ENCODE data around the gene NCBP3.
"Not testable (repeated sequence)": the region's sequence is repeated elsewhere in the genome, so short reads cannot be mapped to it uniquely, and the experiment has no call there.

Gene NCBP3

DNA sequence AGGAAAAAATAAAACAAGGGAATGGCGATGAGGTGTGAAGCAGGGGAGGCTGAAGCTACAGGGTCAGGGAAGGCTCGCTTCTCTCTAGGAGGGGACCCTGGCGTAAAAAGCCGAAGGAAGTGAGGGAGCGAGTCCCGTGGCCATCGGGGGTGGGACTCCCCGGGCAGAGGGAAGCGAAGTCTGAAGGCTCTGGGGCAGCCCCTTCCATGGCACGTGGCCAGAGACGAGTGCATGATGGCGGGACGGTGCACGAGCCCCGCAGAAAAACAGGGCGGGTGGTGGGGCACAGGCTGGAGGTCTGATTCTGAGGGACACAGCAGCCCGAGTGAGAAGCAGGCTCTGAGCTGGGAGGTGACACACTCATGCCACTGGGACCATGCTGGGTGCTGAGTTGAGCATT lies 21.1 kb upstream of the NCBP3 start:
- H3K27ac ChIP-seq (ENCODE audit: low read depth, low read length) = no peak overlapping the region
- H3K9ac ChIP-seq (ENCODE audit: low read length in 5 of 5) = no peak overlapping the region
- H3K36me3 ChIP-seq (ENCODE audit: control insufficient read depth in 5 of 5, insufficient read depth in 5 of 5, low read length in 5 of 5) = peaks cover 0 to 12% (median 7%) of the 10 kb centered on the region in 5 donors
- H3K9me3 ChIP-seq (ENCODE audit: control insufficient read depth in 5 of 5, low read length in 5 of 5) = no peaks in the 10 kb centered on the region
- H3K4me1 ChIP-seq (ENCODE audit: control insufficient read depth in 5 of 5, insufficient read depth in 5 of 5, low read length in 5 of 5) = peaks cover 0 to 6% (median 0%) of the 10 kb centered on the region in 5 donors
- no peaks in the 10 kb centered on the region for H3K27me3 ChIP-seq (ENCODE audit: control insufficient read depth in 5 of 5, insufficient read depth in 4 of 5, low read length in 5 of 5)
- no peak overlapping the region for H3K4me3 ChIP-seq (ENCODE audit: low read depth in 1 of 5, low read length in 5 of 5)

DNA sequence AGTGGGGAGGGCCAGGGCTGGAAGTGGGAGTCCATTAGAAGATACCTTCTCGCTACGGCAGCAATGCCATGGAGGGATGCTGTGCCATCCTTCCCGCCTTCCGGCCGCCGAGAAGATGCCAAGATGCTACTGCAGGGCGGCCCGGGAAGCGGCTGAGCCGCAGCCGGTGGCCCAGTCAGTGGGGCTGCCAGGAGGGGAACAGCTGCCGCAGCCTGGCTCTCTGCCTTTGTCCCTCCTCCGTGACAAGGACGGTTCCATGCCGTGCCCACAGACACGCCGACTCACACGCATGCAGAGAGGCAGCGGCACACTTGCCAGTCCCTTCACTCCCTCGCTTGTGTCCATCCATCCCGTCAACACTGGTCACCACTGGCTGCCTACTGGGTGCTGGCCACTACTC lies 20.2 kb upstream of the NCBP3 start:
- no peaks in the 10 kb centered on the region for H3K9me3 ChIP-seq (ENCODE audit: control insufficient read depth in 5 of 5, low read length in 5 of 5)
- H3K27me3 ChIP-seq (ENCODE audit: control insufficient read depth in 5 of 5, insufficient read depth in 4 of 5, low read length in 5 of 5) = no peaks in the 10 kb centered on the region
- H3K4me3 ChIP-seq (ENCODE audit: low read depth in 1 of 5, low read length in 5 of 5) = no peak overlapping the region
- H3K27ac ChIP-seq (ENCODE audit: low read depth, low read length) = no peak overlapping the region
- H3K36me3 ChIP-seq (ENCODE audit: control insufficient read depth in 5 of 5, insufficient read depth in 5 of 5, low read length in 5 of 5) = peaks cover 0 to 14% (median 9%) of the 10 kb centered on the region in 5 donors
- H3K9ac ChIP-seq (ENCODE audit: low read length in 5 of 5) = no peak overlapping the region
- H3K4me1 ChIP-seq (ENCODE audit: control insufficient read depth in 5 of 5, insufficient read depth in 5 of 5, low read length in 5 of 5) = peaks cover 0 to 6% (median 0%) of the 10 kb centered on the region in 5 donors

DNA sequence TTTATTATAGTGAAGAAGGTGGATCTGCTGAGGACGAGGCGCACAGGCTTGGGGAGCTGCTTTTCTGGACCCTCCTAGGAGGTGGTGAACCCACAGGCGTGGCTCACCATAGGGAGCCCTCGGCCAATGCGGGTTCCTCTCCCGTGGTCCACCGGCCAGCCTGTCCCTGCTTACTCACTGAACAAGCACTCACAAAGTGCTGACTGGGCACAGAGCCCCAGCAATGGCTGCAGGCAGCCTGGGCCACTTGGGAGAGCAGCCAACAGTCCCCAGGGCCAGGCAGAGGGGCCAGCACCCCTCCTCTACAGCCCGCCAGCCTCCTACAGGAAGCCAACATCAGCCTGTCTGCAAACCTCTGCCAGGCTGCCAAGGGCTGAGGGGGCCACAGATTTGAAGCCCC lies 19.1 kb upstream of the NCBP3 start:
- no peak overlapping the region for H3K9ac ChIP-seq (ENCODE audit: low read length in 5 of 5)
- H3K9me3 ChIP-seq (ENCODE audit: control insufficient read depth in 5 of 5, low read length in 5 of 5) = no peaks in the 10 kb centered on the region
- no peak overlapping the region for H3K27ac ChIP-seq (ENCODE audit: low read depth, low read length)
- peaks cover 0 to 24% (median 20%) of the 10 kb centered on the region in 5 donors for H3K36me3 ChIP-seq (ENCODE audit: control insufficient read depth in 5 of 5, insufficient read depth in 5 of 5, low read length in 5 of 5)
- H3K4me3 ChIP-seq (ENCODE audit: low read depth in 1 of 5, low read length in 5 of 5) = no peak overlapping the region
- no peaks in the 10 kb centered on the region for H3K4me1 ChIP-seq (ENCODE audit: control insufficient read depth in 5 of 5, insufficient read depth in 5 of 5, low read length in 5 of 5)
- no peaks in the 10 kb centered on the region for H3K27me3 ChIP-seq (ENCODE audit: control insufficient read depth in 5 of 5, insufficient read depth in 4 of 5, low read length in 5 of 5)

DNA sequence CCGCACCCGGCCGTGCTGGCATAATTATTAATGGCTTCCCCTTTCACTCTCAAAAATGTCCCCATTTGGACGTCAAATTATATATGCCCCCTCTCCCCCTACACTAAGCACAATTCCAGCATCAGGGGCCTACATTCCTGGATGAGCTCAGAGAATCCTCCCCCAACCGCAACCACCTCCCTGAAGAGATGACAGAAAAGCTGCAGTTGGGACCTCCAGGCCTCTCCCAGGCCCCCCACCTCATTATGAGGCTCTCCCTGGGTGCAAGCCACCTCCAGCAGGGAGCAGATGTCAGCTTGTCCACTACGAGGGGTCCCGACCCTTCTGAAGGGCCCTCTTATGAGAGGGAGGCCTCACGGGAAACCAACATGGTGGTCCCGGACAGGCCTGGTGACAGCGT lies 18.5 kb upstream of the NCBP3 start:
- no peak overlapping the region for H3K27ac ChIP-seq (ENCODE audit: low read depth, low read length)
- H3K27me3 ChIP-seq (ENCODE audit: control insufficient read depth in 5 of 5, insufficient read depth in 4 of 5, low read length in 5 of 5) = no peaks in the 10 kb centered on the region
- no peaks in the 10 kb centered on the region for H3K4me1 ChIP-seq (ENCODE audit: control insufficient read depth in 5 of 5, insufficient read depth in 5 of 5, low read length in 5 of 5)
- H3K36me3 ChIP-seq (ENCODE audit: control insufficient read depth in 5 of 5, insufficient read depth in 5 of 5, low read length in 5 of 5) = peaks cover 0 to 27% (median 17%) of the 10 kb centered on the region in 5 donors
- no peak overlapping the region for H3K9ac ChIP-seq (ENCODE audit: low read length in 5 of 5)
- H3K4me3 ChIP-seq (ENCODE audit: low read depth in 1 of 5, low read length in 5 of 5) = no peak overlapping the region
- H3K9me3 ChIP-seq (ENCODE audit: control insufficient read depth in 5 of 5, low read length in 5 of 5) = no peaks in the 10 kb centered on the region

DNA sequence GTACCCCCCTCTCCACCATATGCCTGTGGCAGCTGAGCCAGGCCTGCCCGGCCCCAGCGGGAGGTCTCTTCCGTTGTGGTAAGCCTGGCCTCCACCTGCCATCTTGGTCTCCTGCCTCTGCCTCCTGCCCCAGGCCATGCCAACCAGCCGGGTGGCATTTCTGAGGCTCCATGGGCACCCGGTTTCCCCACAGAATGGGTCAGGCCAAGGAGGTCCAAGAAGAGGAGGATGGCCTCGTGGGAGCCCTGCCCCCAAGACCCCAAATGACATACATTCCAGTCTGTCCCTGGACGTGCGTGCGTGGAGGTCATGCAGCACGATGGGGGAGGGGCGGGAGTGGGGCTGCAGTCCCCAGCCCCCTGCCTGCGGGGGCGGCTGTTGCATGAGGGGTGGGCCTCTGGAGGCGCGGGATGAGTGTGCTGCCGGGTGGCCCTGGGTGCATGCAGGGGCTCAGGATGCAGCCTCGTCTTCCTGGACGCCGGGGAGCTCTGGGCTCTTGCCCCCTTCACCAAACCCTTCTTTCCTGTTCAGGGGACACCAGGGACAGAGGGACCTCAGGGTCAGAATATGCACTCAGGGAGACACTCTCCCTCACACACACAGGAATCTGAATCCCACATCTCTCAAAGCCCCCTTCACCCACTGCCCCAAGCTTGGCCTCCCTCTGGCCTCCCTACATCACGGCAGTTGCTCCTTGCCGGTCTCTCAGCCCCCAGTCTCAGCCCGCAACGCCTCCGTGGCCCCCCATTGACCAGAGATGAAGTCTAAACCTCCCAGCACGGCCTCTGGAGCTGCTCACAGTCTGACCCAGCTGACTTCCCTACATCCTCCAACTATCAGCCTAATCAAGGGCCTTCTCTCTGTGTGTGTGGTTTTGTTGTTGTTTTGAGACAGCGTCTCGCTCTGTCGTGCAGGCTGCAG lies 16.0 kb upstream of the NCBP3 start:
- Histone ChIP-seq H3K9ac (ENCODE audit: low read length in 5 of 5) (no peak overlapping the region), H3K27ac (ENCODE audit: low read depth, low read length) (no peak overlapping the region), H3K4me3 (ENCODE audit: low read depth in 1 of 5, low read length in 5 of 5) (no peak overlapping the region), H3K4me1 (ENCODE audit: control insufficient read depth in 5 of 5, insufficient read depth in 5 of 5, low read length in 5 of 5) (no peaks in the 10 kb centered on the region), H3K36me3 (ENCODE audit: control insufficient read depth in 5 of 5, insufficient read depth in 5 of 5, low read length in 5 of 5) (peaks cover 0 to 23% (median 15%) of the 10 kb centered on the region in 5 donors), H3K27me3 (ENCODE audit: control insufficient read depth in 5 of 5, insufficient read depth in 4 of 5, low read length in 5 of 5) (no peaks in the 10 kb centered on the region), H3K9me3 (ENCODE audit: control insufficient read depth in 5 of 5, low read length in 5 of 5) (no peaks in the 10 kb centered on the region)

DNA sequence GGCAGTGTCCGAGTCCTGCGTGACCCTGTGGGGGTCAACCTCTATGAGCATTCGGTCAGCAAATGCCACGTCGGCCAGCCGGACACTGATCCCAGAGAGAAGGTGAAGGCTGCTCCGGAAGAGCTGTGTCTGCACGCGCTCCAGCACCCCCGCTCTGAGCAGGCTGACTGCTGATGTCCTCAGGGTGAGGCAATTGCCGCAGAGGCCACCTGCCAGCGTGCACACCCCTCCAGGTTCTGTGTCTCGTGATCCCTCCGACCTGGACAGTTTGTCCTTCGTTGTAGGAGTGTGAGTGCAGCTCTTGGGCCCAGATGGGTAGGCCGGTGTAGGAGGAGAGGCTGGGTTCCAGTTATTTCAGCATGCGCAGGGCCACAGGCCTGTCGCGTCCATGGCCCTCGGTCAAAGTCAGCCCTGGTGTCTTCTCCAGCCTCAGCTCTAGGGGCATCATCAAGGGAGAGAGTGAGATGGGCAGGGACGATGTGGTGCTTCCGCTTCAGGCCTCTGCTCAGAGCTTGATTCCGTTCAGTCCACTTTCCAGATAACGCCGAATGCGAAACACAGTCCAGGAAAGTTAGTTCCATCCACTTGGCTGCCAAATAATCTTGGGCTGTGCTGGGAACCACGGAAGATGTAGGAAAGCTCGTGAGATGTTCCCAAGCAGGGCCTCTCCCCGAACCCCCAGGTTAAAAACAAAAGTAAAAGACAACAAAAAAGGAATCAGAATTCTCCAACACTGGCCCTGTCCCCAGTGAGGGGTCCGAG lies 15.1 kb upstream of the NCBP3 start:
- Histone ChIP-seq H3K27ac (ENCODE audit: low read depth, low read length) (no peak overlapping the region), H3K4me3 (ENCODE audit: low read depth in 1 of 5, low read length in 5 of 5) (no peak overlapping the region), H3K36me3 (ENCODE audit: control insufficient read depth in 5 of 5, insufficient read depth in 5 of 5, low read length in 5 of 5) (peaks cover 0 to 23% (median 15%) of the 10 kb centered on the region in 5 donors), H3K9ac (ENCODE audit: low read length in 5 of 5) (no peak overlapping the region), H3K4me1 (ENCODE audit: control insufficient read depth in 5 of 5, insufficient read depth in 5 of 5, low read length in 5 of 5) (no peaks in the 10 kb centered on the region), H3K27me3 (ENCODE audit: control insufficient read depth in 5 of 5, insufficient read depth in 4 of 5, low read length in 5 of 5) (no peaks in the 10 kb centered on the region), H3K9me3 (ENCODE audit: control insufficient read depth in 5 of 5, low read length in 5 of 5) (no peaks in the 10 kb centered on the region)

DNA sequence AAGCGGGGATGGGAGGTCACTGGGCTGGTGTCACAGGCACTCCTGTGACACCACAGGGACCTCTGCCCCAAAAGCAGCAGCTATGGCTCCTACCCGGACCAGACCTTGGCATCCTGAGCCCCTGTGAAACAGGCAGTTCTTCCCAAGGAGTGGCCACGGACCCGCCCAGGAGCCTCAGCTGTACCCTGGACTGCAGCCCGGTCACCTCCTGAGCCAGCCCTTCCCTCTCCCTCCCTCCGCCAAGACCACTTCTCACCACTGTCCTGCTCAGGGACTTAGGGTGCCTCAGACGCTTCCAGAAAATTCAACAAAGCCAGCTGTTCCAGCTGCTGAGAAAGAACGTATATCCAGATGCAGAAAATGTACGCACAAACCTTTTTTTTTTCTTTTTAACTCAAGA lies 13.9 kb upstream of the NCBP3 start:
- Histone ChIP-seq H3K4me1 (ENCODE audit: control insufficient read depth in 5 of 5, insufficient read depth in 5 of 5, low read length in 5 of 5) (no peaks in the 10 kb centered on the region), H3K4me3 (ENCODE audit: low read depth in 1 of 5, low read length in 5 of 5) (no peak overlapping the region), H3K27me3 (ENCODE audit: control insufficient read depth in 5 of 5, insufficient read depth in 4 of 5, low read length in 5 of 5) (no peaks in the 10 kb centered on the region), H3K9me3 (ENCODE audit: control insufficient read depth in 5 of 5, low read length in 5 of 5) (no peaks in the 10 kb centered on the region), H3K9ac (ENCODE audit: low read length in 5 of 5) (no peak overlapping the region), H3K36me3 (ENCODE audit: control insufficient read depth in 5 of 5, insufficient read depth in 5 of 5, low read length in 5 of 5) (peaks cover 0 to 19% (median 15%) of the 10 kb centered on the region in 5 donors), H3K27ac (ENCODE audit: low read depth, low read length) (no peak overlapping the region)

DNA sequence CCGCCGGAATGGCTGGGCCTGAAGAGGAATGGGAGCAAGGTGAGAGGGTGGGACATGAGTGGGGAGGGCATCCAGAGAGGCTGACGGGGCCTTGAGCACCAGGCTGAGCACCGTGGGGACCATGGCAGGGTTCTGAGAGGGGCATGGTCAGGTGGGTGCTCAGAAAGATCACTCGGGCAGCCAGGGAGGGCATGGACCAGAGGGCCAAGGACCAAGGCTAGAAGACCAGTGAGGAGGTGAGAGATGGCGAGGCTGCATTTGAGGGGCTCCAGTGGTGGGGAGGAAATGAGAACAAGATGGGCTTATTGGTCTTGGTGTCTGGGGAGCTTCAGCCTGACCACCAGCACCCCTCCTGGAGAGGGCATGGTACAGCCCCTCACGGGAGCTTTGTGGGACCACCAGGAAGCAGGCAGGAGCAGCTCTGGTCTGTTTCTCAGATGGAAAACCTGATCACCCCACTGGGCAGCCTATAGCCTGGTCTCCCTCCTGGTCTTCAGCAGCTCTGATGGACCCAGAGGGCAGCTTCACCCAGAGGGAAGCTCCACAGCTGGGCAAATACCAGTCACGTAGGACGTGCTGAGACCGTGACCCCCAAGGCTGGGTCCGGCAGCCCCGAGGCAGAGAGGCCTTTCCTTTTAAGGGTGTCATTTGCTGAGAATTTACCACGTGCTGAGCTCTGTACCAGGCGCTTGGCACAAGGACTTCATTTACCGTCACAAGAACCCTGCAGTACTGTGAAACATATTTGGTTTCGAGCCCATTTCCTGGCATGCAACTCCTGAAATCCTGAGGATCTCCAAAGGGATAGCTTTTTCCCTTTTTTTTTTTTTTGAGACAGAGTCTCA lies 11.4 kb upstream of the NCBP3 start:
- Histone ChIP-seq H3K4me1 (ENCODE audit: control insufficient read depth in 5 of 5, insufficient read depth in 5 of 5, low read length in 5 of 5) (no peaks in the 10 kb centered on the region), H3K9ac (ENCODE audit: low read length in 5 of 5) (no peak overlapping the region), H3K9me3 (ENCODE audit: control insufficient read depth in 5 of 5, low read length in 5 of 5) (no peaks in the 10 kb centered on the region), H3K27me3 (ENCODE audit: control insufficient read depth in 5 of 5, insufficient read depth in 4 of 5, low read length in 5 of 5) (no peaks in the 10 kb centered on the region), H3K36me3 (ENCODE audit: control insufficient read depth in 5 of 5, insufficient read depth in 5 of 5, low read length in 5 of 5) (peaks cover 0 to 19% (median 15%) of the 10 kb centered on the region in 5 donors), H3K4me3 (ENCODE audit: low read depth in 1 of 5, low read length in 5 of 5) (no peak overlapping the region), H3K27ac (ENCODE audit: low read depth, low read length) (no peak overlapping the region)

DNA sequence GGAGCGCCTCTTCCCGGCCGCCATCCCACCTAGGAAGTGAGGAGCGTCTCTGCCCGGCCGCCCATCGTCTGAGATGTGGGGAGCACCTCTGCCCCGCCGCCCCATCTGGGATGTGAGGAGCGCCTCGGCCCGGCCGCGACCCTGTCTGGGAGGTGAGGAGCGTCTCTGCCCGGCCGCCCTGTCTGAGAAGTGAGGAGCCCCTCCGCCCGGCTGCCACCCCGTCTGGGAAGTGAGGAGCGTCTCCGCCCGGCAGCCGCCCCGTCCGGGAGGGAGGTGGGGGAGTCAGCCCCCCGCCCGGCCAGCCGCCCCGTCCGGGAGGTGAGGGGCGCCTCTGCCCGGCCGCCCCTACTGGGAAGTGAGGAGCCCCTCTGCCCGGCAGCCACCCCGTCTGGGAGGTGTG lies 8.2 kb upstream of the NCBP3 start:
- not testable (repeated sequence) for H3K27ac ChIP-seq (ENCODE audit: low read depth, low read length); H3K36me3 ChIP-seq (ENCODE audit: control insufficient read depth in 5 of 5, insufficient read depth in 5 of 5, low read length in 5 of 5); H3K27me3 ChIP-seq (ENCODE audit: control insufficient read depth in 5 of 5, insufficient read depth in 4 of 5, low read length in 5 of 5); H3K9me3 ChIP-seq (ENCODE audit: control insufficient read depth in 5 of 5, low read length in 5 of 5); H3K4me1 ChIP-seq (ENCODE audit: control insufficient read depth in 5 of 5, insufficient read depth in 5 of 5, low read length in 5 of 5); H3K9ac ChIP-seq (ENCODE audit: low read length in 5 of 5); H3K4me3 ChIP-seq (ENCODE audit: low read depth in 1 of 5, low read length in 5 of 5)

Measured in subcutaneous abdominal adipose tissue (tissue), 5 donors.